Progenitor cell of endocrine pancreas (in vitro differentiated cells): Measurements from ENCODE around the gene PODXL. TPM values are rescaled to one million over a fixed set of nuclear protein-coding genes. Genes with fewer than 3 reads are reported as not detected.

Source experiments
- DNase-seq: peaks from one replicate; pipeline ENCODE4 v3.0.0; 2021; ENCODE audit warnings: low spot score; ENCODE audit not compliant: unreplicated experiment
- H3K27ac Mint-ChIP-seq: 2 replicates; pipeline ENCODE4 v1.8.0; 2021; ENCODE audit warnings: mild to moderate bottlenecking, moderate library complexity, mixed read lengths
- H3K27me3 Mint-ChIP-seq: 2 replicates; pipeline ENCODE4 v1.8.0; 2021; ENCODE audit warnings: mixed read lengths
- H3K36me3 Mint-ChIP-seq: 2 replicates; pipeline ENCODE4 v1.8.0; 2022; ENCODE audit warnings: mixed read lengths; ENCODE audit not compliant: insufficient read depth
- H3K4me1 Mint-ChIP-seq: 2 replicates; pipeline ENCODE4 v1.8.0; 2021; ENCODE audit warnings: low read depth, mixed read lengths
- H3K4me3 Mint-ChIP-seq: 2 replicates; pipeline ENCODE4 v1.8.0; 2021; ENCODE audit warnings: low read depth, mild to moderate bottlenecking, moderate library complexity, mixed read lengths
- H3K9me3 Mint-ChIP-seq: 2 replicates; pipeline ENCODE4 v1.8.0; 2021; ENCODE audit warnings: low read depth, mixed read lengths
- long read RNA-seq: library from polyadenylated mRNA; unstranded; transcript quantifications from one replicate; pipeline ENCODE4 v2.0.0, GENCODE V29; 2020
- total RNA-seq: library from RNA; stranded (reverse); gene quantifications from 2 replicates; pipeline ENCODE4 v1.2.1, GENCODE V29; 2021
- TF ChIP-seq, protein P1 (sequence below): fragments of 200-600 bp; sonication (generic); IDR thresholded peaks from one replicate; pipeline ENCODE4 v1.5.0; 2021; ENCODE audit warnings: antibody characterized with exemption, mild to moderate bottlenecking; ENCODE audit not compliant: unreplicated experiment

The PODXL gene
- 21.2 and 27.0 TPM in 2 replicates for total RNA-seq
- long read RNA-seq, partial matches to known transcripts = 0 of 18 reads
- long read RNA-seq, other reads (novel, unspliced or antisense) = 18 of 18 reads

DNA sequence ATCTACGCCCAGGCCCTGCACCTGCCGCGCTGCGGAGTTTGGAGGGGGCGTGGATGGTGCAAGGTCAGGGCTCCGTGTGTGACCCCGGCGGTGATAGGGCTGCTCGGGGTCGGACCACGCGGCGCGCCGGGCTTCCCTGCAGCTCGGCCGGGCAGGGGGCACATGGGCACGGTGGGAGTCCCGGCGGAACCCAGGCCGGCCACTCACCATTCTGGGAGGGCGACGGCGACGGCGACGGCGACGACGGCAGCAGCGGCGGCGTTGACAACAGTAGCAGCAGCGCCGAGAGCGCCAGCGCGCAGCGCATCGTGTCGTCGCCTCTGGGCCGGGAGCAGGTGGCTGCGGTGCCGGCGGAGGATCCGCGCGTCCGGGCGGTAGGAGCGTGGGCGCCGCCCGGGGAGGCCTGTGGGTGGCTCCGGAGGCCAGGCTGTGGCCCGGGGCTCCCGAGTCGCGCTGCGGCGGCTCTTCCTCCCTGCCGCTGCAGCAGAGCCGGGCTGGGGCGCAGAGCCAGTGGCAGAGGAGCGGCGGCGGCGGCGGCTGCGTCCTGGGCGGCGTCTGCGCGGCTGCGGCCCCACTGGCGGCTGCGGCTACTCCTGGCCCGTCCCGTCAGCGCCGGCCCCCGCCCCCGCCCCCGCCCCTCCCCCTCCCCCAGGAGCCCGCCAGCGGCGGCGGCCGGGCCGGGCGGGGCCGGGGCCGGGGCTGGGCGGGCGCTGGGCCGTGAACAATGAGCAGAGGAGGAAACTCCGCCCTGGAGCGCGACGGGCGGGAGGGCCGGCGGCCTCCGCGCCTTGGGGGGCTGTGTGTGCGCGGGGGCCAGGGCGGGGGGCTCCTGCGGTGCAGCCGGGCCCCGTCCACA, at the start of gene PODXL:
Gene PODXL, minus strand, starts transcription at position 576 of the 856 bp plus-strand sequence. Its CDS starts 269 bp downstream, at position 307.
- H3K27me3 Mint-ChIP-seq = peaks cover 60% of the 10 kb centered on the region
- H3K9me3 Mint-ChIP-seq = no peaks in the 10 kb centered on the region
- H3K36me3 Mint-ChIP-seq = no peaks in the 10 kb centered on the region
- DNase-seq = peak; percentile 56
- TF ChIP-seq, protein P1, sequence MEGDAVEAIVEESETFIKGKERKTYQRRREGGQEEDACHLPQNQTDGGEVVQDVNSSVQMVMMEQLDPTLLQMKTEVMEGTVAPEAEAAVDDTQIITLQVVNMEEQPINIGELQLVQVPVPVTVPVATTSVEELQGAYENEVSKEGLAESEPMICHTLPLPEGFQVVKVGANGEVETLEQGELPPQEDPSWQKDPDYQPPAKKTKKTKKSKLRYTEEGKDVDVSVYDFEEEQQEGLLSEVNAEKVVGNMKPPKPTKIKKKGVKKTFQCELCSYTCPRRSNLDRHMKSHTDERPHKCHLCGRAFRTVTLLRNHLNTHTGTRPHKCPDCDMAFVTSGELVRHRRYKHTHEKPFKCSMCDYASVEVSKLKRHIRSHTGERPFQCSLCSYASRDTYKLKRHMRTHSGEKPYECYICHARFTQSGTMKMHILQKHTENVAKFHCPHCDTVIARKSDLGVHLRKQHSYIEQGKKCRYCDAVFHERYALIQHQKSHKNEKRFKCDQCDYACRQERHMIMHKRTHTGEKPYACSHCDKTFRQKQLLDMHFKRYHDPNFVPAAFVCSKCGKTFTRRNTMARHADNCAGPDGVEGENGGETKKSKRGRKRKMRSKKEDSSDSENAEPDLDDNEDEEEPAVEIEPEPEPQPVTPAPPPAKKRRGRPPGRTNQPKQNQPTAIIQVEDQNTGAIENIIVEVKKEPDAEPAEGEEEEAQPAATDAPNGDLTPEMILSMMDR = no peak
- H3K27ac Mint-ChIP-seq = peak within 1 kb of the TSS; percentile 71
- H3K4me1 Mint-ChIP-seq = peaks cover 12% of the 10 kb centered on the region
- peak within 1 kb of the TSS; percentile 76 for H3K4me3 Mint-ChIP-seq

DNA sequence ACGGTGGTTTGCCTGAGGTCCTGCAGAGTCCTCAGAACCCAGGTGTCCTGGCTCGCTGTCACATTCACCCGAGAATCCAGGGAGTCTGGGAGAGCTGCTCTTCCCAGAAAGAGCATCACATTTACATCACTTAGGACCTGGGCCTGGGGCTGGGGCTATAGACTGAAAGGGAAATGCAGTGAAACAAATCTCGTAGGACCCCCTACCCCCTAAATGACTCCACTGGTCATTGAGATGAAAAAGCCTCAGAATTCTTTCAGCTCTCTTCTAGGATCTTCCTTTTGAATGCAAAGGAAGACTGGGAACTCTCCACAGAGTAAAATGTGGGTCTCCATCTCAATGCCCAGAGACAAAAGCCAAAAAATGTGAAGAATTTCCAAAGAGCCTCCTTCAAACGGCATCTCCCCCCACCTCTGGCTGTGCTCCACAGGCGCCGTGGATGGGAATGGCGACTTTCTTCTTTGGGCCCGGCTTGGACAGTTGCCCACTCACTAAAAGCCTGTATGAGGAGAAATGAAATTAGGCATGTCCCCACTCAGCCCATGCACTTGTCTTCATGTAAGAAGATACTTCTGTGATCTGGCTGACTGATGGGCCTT, 49.0 kb upstream of the PODXL start:
- Mint-ChIP-seq H3K36me3 (no peaks in the 10 kb centered on the region), H3K4me3 (no peak overlapping the region), H3K27ac (no peak overlapping the region), H3K9me3 (no peaks in the 10 kb centered on the region), H3K4me1 (peaks cover 13% of the 10 kb centered on the region), H3K27me3 (peaks cover 33% of the 10 kb centered on the region)
- DNase-seq = no peak
- TF ChIP-seq, protein P1 = no peak

DNA sequence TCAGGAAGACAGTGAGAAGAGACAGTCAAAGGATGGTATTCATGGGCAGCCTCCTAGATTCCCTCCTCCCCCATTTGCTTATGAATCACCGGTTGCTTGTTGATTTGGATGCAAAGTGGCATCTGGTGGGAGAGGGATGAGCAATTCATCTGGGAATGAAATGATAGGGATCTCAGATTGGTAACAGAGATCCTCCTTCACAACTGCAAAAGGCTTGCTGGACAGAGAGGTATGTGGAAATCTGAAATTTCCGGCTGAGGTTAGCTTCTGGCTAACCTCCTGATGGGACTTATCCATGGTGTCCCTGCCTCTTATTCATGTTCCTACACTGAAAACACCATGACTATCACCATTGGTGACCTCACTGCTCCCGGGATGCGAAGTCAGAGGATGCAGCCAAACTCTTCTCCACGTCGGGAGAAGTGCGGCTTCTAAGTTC, 48.4 kb upstream of the PODXL start:
- Mint-ChIP-seq H3K4me1 (peaks cover 14% of the 10 kb centered on the region), H3K27ac (no peak overlapping the region), H3K27me3 (peaks cover 33% of the 10 kb centered on the region), H3K4me3 (no peak overlapping the region), H3K9me3 (no peaks in the 10 kb centered on the region), H3K36me3 (no peaks in the 10 kb centered on the region)
- DNase-seq = no peak
- TF ChIP-seq, protein P1 = no peak

DNA sequence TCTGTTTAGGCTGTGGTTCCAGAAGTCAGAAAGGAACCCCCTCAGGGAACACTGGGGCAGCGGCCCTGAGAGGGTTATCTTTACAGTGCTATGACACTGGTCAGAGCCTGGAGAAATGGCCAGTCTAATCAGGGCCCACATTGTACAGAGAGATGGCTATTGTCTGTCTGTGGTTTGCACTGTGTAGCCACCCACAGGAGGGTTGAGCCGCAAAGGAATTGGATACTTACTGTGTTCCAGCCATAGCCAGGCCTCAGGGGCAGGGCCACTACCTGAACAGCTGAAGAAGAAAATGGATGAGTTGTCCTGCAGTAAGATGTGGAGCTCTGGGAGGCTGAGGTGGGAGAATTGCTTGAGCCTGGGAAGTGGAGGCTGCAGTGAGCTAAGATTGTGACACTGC, 47.5 kb upstream of the PODXL start:
- Mint-ChIP-seq H3K4me1 (peaks cover 14% of the 10 kb centered on the region), H3K36me3 (no peaks in the 10 kb centered on the region), H3K9me3 (no peaks in the 10 kb centered on the region), H3K27ac (no peak overlapping the region), H3K27me3 (peaks cover 33% of the 10 kb centered on the region), H3K4me3 (no peak overlapping the region)
- TF ChIP-seq, protein P1 = no peak
- no peak for DNase-seq

DNA sequence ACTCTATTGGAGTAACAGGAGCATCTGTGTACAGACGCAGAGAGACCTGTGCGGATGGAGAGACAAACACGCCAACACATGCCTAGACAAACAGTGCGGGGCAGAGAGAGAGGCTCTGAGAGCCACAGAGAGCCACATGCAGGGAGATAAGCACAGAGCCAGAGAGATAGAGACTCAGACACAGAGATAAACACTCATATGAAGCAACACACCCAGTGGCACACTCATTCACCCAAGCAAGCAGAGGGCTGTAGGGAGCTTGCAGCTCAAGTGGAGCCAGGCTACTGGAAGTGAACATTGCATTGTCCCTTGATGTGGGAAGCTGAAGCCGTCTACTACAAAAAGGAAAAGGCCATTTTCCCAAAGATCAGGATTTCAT, 46.6 kb upstream of the PODXL start:
- no peak for DNase-seq
- Mint-ChIP-seq H3K27ac (no peak overlapping the region), H3K27me3 (peaks cover 30% of the 10 kb centered on the region), H3K4me1 (peaks cover 12% of the 10 kb centered on the region), H3K9me3 (no peaks in the 10 kb centered on the region), H3K4me3 (no peak overlapping the region), H3K36me3 (no peaks in the 10 kb centered on the region)
- TF ChIP-seq, protein P1 = no peak
